NCI-H226 (cell line): ENCODE data around the gene EPHA4.

Experiments used
- DNase-seq: peaks from one replicate; pipeline ENCODE4 v3.0.0-alpha.2; 2015

EPHA4 gene

DNA sequence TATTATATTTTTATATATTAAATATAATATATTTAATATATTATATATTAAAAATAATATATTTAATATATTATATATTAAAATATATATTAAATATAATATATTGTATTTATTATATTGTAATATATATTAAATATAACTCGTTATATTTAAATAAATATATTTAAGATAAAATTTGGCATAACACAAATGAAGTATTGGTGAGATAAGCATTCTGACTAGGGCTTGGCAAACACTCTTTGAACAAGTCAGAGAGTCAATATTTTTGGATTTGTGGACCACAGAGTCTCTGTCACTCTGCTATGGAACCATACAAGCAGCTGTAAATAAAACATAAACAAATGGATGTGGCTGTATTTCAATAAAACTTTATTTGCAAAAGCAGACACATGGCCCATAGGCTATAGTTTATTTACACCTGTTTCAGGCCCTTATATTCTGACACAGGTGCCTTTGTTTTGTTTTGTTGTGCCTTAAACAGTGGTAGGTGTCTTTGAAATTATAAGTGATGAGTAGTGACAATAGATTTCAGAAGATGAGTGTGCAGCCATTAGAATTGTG is 190.1 kb downstream of the EPHA4 start:
- no peak for DNase-seq

DNA sequence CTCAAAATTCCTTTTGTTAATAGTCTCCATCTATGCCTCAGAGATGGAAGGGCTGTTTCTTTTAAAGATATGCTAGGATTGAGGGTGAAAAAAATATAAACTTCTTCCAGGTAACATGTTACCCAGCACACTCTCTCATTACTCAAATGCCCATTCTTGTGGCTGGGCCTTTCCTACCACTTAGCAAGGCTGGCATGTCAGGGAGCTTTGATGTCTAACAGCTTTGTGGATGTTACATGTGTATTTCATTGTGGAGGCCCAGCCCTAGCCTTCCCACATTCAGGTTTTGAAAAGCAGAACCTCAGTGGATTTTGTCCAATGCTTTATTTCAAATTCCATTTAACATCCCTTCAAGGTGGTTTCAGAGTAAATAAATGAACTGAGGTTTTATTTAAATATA is 191.4 kb downstream of the EPHA4 start:
- no peak for DNase-seq

DNA sequence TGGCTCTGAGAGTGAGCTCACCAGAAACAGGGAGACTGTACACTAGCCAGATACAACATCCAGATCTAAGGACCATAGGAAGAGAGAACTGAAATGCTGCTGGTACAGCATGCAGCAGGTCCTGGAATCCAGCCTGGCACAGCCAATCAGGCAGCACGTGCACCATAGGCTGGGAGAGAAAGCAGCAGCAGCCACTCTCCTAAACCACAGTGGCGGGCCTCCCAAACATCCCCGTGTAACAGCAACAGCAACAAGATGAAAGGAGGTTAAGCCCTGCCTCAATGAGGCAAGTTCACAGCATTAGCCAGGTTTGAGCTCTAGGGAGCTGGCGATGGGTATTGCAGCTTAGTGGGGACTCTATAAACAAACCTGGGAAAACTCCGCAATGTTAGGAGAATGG is 192.0 kb downstream of the EPHA4 start:
- no peak for DNase-seq

DNA sequence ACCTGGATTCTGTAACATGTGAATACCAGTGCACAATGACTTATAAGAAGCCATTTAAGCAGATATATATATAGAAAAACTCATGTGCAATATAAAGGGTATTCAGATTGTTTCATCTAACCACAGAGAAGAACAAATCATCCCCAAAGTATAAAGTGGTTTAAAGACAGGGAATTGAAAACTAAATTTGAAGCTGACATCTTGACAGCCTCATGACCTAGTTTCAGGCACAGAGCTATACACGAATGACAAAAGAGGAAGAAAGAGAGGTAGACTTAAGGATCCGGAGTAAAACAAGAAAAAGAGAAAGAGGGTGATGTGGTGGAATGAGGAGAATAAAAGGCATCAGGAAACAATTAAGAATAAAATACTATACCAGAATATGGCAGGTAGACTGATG is 194.5 kb downstream of the EPHA4 start:
- DNase-seq: no peak

DNA sequence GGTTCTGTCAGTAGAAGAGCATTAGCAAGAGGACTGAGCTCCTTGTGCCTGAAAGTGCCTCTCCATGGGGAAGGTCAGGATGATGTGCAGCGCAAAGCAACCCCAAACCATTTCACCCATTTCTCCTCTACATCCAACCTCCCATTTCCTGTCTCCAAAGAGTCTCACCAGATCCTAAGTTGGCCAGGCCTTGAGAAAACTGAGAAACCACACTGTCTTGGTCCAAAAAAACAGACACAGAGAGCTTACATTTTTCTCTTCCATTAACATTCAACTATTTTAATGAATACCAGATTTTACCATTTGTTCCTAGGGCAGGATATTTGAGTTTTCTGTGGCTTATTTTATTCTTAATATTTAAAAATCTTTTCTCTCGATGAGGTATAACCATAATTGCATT is 195.0 kb downstream of the EPHA4 start:
- DNase-seq: no peak

DNA sequence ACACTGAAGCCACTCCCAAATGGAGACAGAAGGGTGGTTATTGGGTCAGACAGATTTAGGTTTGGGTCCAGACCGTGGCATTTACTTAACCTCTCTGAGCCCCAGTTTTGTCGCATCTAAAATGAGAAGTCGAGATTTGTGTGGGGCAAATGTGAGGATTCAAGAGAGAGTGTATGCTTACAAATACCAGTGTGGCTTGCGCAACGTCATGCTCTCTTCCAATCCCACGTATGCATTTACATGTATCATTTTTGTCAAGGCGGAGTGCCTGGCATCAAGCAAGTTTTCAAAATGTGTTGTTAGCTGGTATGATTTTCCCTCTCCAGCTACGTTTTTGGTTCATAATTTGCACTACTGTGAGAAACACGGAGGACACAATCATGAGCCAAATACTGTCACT is 197.9 kb downstream of the EPHA4 start:
- no peak for DNase-seq

DNA sequence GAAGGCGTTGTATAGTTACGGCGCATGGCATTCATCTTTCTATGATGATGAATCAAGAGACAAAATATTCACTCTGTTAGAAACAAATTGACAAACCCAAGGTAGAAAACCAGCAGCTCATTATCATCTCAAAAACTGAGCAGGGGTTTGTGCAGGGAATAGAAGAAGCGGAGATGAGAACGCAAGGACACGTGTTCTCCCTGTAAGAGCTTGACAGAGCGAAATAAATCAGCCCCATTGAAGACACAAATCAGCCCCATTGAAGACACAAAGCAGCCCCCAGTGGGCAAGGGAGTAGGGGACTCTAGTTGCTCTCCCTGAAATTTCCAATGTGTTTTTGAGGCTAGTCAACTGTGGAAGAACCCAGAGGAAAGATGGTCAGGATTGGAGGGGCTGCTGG is 199.2 kb downstream of the EPHA4 start:
- DNase-seq: no peak

DNA sequence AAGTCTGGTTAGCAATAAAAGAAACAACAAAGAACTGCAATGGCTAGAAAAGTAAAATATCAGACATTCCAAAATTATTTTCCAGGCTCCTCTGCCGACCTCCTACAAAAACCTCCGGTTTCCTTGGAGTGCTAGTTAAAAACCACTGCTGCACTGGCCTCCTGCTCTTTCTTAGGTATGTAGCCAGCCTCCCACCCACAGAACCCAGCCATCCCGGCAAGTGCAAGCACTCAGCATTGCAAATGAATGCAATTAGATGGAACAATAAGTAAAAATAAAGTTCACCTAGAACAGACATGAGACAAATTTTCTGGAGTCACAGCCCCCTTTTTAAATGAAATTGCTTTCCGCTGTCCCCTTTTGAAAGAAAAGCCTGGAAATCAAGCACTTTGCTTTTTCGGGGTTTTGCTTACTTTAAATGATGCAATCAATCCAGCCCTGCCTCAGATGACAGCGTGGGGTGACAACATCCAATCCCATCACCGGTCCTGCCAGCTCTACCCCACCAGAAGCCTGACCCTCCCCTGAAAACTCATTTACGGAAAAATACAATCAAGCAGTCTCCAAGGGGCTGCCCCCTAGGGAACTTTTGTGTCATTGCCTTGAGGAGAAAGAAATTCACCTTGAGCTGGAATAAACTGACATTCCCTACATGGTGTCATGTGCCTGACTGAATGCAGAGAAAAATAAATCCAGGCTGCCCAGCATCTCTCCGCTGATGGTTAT is 199.8 kb downstream of the EPHA4 start:
- no peak for DNase-seq

DNA sequence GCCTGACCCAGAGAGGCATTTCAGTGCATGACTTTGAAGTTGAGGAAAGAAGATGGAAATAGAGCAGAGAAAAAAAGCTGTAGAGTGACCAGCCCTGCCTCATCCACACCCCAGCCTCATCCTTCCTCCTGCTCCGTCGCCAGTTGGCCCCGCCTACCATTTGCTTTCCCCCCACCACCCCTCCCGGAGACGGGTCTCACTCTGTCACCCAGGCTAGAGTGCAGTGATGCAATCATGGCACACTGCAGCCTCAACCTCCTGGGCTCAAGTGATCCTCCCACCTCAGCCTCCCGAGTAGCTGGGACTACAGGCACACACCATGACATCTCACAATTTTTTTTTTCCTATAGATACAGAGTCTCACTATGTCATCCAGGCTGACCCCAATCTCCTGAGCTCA is 200.8 kb downstream of the EPHA4 start:
- no peak for DNase-seq

DNA sequence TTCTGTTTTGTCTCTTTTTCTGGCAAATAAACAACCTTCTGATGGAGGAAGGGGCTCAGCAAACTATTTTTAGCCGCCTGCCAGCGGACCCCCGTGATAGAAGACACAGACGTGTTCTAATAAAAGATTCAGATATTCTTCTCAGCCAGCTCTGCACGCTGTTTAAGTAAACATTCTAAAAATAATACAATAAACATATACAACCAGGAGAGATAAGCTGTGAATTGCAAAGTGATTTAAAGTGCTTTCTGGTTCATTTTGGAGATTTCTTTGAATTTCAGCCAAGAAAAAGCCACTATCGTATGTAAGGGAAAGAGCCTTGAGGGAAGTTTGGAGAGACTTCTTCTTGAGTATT is 201.3 kb downstream of the EPHA4 start:
- no peak for DNase-seq

DNA sequence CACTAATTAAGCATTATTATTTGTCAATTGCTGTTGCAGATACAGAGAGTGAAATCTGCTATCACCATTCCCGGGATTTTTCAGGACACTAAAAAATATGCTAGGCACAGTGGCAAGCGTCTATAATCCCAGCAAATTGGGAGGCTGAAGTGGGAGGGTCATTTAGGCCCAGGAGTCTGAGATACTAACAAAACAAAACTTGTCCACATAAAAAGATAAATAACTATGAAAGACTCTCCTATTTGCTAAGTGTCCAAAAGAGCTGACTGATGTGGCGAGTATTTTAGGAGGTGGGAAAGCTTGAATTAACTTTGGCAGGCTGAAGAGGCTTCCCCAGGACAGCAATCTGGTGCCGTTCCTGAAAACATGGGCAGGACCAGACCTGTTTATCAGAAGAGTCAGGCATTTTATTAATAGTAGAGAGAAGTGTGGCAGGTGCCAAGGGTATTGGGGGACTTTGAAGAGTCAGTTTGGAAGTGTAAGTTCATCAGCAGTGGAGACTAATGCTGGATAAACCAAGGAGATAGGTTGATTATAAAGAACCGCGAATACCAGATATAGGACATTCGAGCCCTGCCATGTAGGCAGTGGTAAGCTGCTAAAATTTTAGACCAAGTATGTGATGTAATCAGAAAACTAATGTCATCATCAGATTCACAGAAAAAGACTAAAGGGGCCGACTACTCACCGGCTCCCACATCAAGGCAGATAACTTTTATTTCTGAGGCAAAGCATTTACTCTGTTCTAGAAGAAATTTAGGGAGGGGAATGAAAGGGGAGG is 201.8 kb downstream of the EPHA4 start:
- no peak for DNase-seq
